Measurements from ENCODE around the gene CD99.
"Not testable (repeated sequence)": the region's sequence is repeated elsewhere in the genome, so short reads cannot be mapped to it uniquely, and the experiment has no call there.

Gene CD99

GRCh38 chrX:2690856-2691542, at the start of gene CD99:
CD99 (plus strand) TSS chrX:2691295; CDS start chrX:2691361, 66 bp downstream.
- DNase-seq = no peak

GRCh38 chrX:2642146-2642545, 48.9 kb upstream of the CD99 start:
- DNase-seq = no peak

- DNase-seq = no peak
Observed at GRCh38 chrX:2642791-2643190, 48.3 kb upstream of the CD99 start.

- DNase-seq = no peak
Observed at GRCh38 chrX:2643880-2644279, 47.2 kb upstream of the CD99 start.

- no peak for DNase-seq
Observed at GRCh38 chrX:2645563-2645962, 45.5 kb upstream of the CD99 start.

- DNase-seq = no peak
Observed at GRCh38 chrX:2647627-2648026, 43.5 kb upstream of the CD99 start.

- DNase-seq = no peak
Observed at GRCh38 chrX:2650037-2650436, 41.1 kb upstream of the CD99 start.

- no peak for DNase-seq
Observed at GRCh38 chrX:2650865-2651264, 40.2 kb upstream of the CD99 start.

- no peak for DNase-seq
Observed at GRCh38 chrX:2652106-2652505, 39.0 kb upstream of the CD99 start.

- DNase-seq = no peak
Observed at GRCh38 chrX:2654436-2655340, 36.4 kb upstream of the CD99 start.

GRCh38 chrX:2656257-2656836, 34.7 kb upstream of the CD99 start:
- DNase-seq = no peak

GRCh38 chrX:2657532-2658113, 33.5 kb upstream of the CD99 start:
- no peak for DNase-seq

GRCh38 chrX:2658585-2659292, 32.4 kb upstream of the CD99 start:
- no peak for DNase-seq

GRCh38 chrX:2662586-2662985, 28.5 kb upstream of the CD99 start:
- DNase-seq = no peak

GRCh38 chrX:2664502-2664901, 26.6 kb upstream of the CD99 start:
- DNase-seq = no peak

GRCh38 chrX:2665387-2666304, 25.4 kb upstream of the CD99 start:
- no peak for DNase-seq

- no peak for DNase-seq
Observed at GRCh38 chrX:2666491-2666890, 24.6 kb upstream of the CD99 start.

GRCh38 chrX:2670978-2671377, 20.1 kb upstream of the CD99 start:
- DNase-seq = no peak

- no peak for DNase-seq
Observed at GRCh38 chrX:2672084-2672483, 19.0 kb upstream of the CD99 start.

- no peak for DNase-seq
Observed at GRCh38 chrX:2673611-2674010, 17.5 kb upstream of the CD99 start.

- not testable (repeated sequence) for DNase-seq
Observed at GRCh38 chrX:2675657-2676200, 15.4 kb upstream of the CD99 start.
